ENCODE data around the gene ZBED1. TPM values are rescaled to one million over a fixed set of nuclear protein-coding genes. Genes with fewer than 3 reads are reported as not detected.
"Not testable (repeated sequence)": the region's sequence is repeated elsewhere in the genome, so short reads cannot be mapped to it uniquely, and the experiment has no call there.

The ZBED1 gene
- total RNA-seq, 2 donors from 2014 or later = 39.7 to 54.5 TPM

- no peak for ATAC-seq (ENCODE audit: insufficient number of reproducible peaks, low FRiP score, low read depth)
- TF ChIP-seq CTCF (IDR thresholded peaks at IDR 0.05) = no peak
- Histone ChIP-seq H3K9me3 (no peaks in the 10 kb centered on the region), H3K4me1 (ENCODE audit: control insufficient read depth in 1 of 2, low read depth in 2 of 2) (no peaks in the 10 kb centered on the region), H3K36me3 (no peaks in the 10 kb centered on the region), H3K27me3 (replicated peaks; ENCODE audit: insufficient read depth) (no peaks in the 10 kb centered on the region), H3K4me3 (no peak overlapping the region), H3K27ac (no peak overlapping the region)
- no peak for DNase-seq (ENCODE audit: low spot score)
Measured at GRCh38 chrX:2511326-2511725, 10.6 kb upstream of the ZBED1 start.

GRCh38 chrX:2508648-2509335 lies 8.0 kb upstream of the ZBED1 start:
- TF ChIP-seq CTCF (IDR thresholded peaks at IDR 0.05) = no peak
- Histone ChIP-seq H3K27ac (no peak overlapping the region), H3K4me1 (ENCODE audit: control insufficient read depth in 1 of 2, low read depth in 2 of 2) (no peaks in the 10 kb centered on the region), H3K27me3 (replicated peaks; ENCODE audit: insufficient read depth) (no peaks in the 10 kb centered on the region), H3K36me3 (no peaks in the 10 kb centered on the region), H3K9me3 (no peaks in the 10 kb centered on the region), H3K4me3 (no peak overlapping the region)
- no peak for DNase-seq (ENCODE audit: low spot score)
- no peak for ATAC-seq (ENCODE audit: insufficient number of reproducible peaks, low FRiP score, low read depth)

- TF ChIP-seq CTCF (IDR thresholded peaks at IDR 0.05) = no peak
- no peak for DNase-seq (ENCODE audit: low spot score)
Measured at GRCh38 chrX:2507904-2508627, 7.3 kb upstream of the ZBED1 start.

GRCh38 chrX:2507196-2507595 lies 6.4 kb upstream of the ZBED1 start:
- no peak for DNase-seq (ENCODE audit: low spot score)
- Histone ChIP-seq H3K4me1 (ENCODE audit: control insufficient read depth in 1 of 2, low read depth in 2 of 2) (no peaks in the 10 kb centered on the region), H3K27ac (no peak overlapping the region), H3K4me3 (no peak overlapping the region), H3K36me3 (no peaks in the 10 kb centered on the region), H3K27me3 (replicated peaks; ENCODE audit: insufficient read depth) (no peaks in the 10 kb centered on the region), H3K9me3 (no peaks in the 10 kb centered on the region)
- ATAC-seq (ENCODE audit: insufficient number of reproducible peaks, low FRiP score, low read depth) = no peak
- no peak for TF ChIP-seq CTCF (IDR thresholded peaks at IDR 0.05)

More at GRCh38 chrX:2507904-2508627, 7.3 kb upstream of the ZBED1 start:
- ATAC-seq (ENCODE audit: insufficient number of reproducible peaks, low FRiP score, low read depth) = no peak
- Histone ChIP-seq H3K9me3 (no peaks in the 10 kb centered on the region), H3K4me3 (no peak overlapping the region), H3K36me3 (no peaks in the 10 kb centered on the region), H3K4me1 (ENCODE audit: control insufficient read depth in 1 of 2, low read depth in 2 of 2) (no peaks in the 10 kb centered on the region), H3K27ac (no peak overlapping the region), H3K27me3 (replicated peaks; ENCODE audit: insufficient read depth) (no peaks in the 10 kb centered on the region)

- not testable (repeated sequence) for H3K4me1 ChIP-seq (ENCODE audit: control insufficient read depth in 1 of 2, low read depth in 2 of 2); ATAC-seq (ENCODE audit: insufficient number of reproducible peaks, low FRiP score, low read depth); DNase-seq (ENCODE audit: low spot score); H3K36me3 ChIP-seq; H3K27ac ChIP-seq; H3K9me3 ChIP-seq; H3K27me3 ChIP-seq (replicated peaks; ENCODE audit: insufficient read depth); H3K4me3 ChIP-seq
Measured at GRCh38 chrX:2505341-2505740, 4.6 kb upstream of the ZBED1 start.
